ENCODE results near the gene DNAJA3.

DNAJA3 gene

DNA sequence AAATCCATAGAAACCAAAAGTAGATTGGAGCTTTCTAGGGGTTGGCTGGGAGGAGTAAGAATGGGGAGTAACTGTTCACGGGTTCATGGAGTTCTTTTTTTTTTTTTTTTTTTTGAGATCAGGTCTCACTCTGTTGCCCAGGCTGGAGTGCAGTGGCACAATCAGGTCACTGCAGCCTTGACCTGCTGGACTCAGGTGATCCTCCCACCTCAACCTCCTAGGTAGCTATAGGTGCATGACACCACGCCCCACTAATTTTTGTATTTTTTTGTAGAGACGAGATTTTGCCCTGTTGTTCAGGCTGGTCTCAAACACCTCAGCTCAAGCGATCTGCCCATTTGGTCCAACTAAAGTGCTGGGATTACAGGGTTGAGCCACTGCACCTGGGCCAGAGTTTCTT is 47.2 kb downstream of the DNAJA3 start:
- no peaks in the 10 kb centered on the region for H3K27me3 ChIP-seq
- H3K4me1 ChIP-seq (ENCODE audit: control insufficient read depth in 1 of 2, insufficient read depth in 1 of 2, low read depth in 1 of 2, low read length in 1 of 2) = peaks cover 28 to 50% of the 10 kb centered on the region in 2 experiments
- TF ChIP-seq, protein P1, sequence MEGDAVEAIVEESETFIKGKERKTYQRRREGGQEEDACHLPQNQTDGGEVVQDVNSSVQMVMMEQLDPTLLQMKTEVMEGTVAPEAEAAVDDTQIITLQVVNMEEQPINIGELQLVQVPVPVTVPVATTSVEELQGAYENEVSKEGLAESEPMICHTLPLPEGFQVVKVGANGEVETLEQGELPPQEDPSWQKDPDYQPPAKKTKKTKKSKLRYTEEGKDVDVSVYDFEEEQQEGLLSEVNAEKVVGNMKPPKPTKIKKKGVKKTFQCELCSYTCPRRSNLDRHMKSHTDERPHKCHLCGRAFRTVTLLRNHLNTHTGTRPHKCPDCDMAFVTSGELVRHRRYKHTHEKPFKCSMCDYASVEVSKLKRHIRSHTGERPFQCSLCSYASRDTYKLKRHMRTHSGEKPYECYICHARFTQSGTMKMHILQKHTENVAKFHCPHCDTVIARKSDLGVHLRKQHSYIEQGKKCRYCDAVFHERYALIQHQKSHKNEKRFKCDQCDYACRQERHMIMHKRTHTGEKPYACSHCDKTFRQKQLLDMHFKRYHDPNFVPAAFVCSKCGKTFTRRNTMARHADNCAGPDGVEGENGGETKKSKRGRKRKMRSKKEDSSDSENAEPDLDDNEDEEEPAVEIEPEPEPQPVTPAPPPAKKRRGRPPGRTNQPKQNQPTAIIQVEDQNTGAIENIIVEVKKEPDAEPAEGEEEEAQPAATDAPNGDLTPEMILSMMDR (IDR thresholded peaks at IDR 0.05) = no peak
- H3K4me3 ChIP-seq (ENCODE audit: low read depth in 1 of 2, low read length in 1 of 2) = no peak overlapping the region
- H3K9me3 ChIP-seq = no peaks in the 10 kb centered on the region
- H3K36me3 ChIP-seq = no peaks in the 10 kb centered on the region
- H3K27ac ChIP-seq = no peak overlapping the region

DNA sequence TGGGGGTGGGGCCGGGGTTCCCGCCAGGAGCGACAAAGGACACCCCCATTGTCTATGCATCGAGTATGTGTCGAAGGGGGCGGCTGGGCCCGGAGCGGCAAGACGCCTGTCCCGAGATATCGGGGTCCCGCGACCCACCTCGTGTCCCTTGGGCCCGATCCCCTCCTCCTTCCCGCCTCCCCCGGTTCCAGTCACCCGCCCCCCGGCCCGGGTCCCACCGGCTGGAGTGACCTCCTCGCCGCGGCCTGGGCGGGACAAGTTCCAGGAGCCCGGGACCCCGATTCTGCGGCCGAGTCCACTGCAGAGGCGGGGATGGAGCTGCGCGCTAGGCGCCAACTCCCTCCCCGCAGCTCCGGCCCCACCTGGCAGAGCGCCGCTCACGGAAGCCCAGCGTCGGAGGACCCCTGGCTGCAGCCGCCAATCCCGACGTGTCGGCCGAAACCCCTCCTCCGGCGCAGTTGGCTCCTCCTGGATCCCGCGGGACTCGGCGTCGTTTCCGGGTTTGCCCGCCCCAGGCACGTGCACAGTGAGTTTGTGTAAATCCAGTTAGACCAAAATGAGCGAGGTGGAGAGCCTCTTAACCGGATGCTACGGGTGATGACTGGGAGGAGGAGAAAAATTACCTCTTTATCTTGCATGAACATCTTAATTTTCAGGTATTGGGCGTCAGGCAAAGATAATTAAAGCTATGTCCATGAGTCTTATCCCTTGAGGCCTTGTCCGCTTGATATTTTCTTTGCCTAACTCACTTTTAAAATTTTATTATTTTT is 48.7 kb downstream of the DNAJA3 start, which contains the start of gene NMRAL1:
Gene NMRAL1, minus strand, starts transcription at position 434 of the 770 bp plus-strand sequence. CDS start 493 bp downstream, outside the sequence.
- no peaks in the 10 kb centered on the region for H3K9me3 ChIP-seq
- TF ChIP-seq, protein P1 (IDR thresholded peaks at IDR 0.05) = peak; percentile 13
- H3K36me3 ChIP-seq = no peaks in the 10 kb centered on the region
- peak within 1 kb of the TSS; percentile 59 for H3K27ac ChIP-seq
- no peaks in the 10 kb centered on the region for H3K27me3 ChIP-seq
- H3K4me3 ChIP-seq (ENCODE audit: low read depth in 1 of 2, low read length in 1 of 2) = peak within 1 kb of the TSS; percentile 65 to 72
- H3K4me1 ChIP-seq (ENCODE audit: control insufficient read depth in 1 of 2, insufficient read depth in 1 of 2, low read depth in 1 of 2, low read length in 1 of 2) = peaks cover 33 to 53% of the 10 kb centered on the region in 2 experiments

DNA sequence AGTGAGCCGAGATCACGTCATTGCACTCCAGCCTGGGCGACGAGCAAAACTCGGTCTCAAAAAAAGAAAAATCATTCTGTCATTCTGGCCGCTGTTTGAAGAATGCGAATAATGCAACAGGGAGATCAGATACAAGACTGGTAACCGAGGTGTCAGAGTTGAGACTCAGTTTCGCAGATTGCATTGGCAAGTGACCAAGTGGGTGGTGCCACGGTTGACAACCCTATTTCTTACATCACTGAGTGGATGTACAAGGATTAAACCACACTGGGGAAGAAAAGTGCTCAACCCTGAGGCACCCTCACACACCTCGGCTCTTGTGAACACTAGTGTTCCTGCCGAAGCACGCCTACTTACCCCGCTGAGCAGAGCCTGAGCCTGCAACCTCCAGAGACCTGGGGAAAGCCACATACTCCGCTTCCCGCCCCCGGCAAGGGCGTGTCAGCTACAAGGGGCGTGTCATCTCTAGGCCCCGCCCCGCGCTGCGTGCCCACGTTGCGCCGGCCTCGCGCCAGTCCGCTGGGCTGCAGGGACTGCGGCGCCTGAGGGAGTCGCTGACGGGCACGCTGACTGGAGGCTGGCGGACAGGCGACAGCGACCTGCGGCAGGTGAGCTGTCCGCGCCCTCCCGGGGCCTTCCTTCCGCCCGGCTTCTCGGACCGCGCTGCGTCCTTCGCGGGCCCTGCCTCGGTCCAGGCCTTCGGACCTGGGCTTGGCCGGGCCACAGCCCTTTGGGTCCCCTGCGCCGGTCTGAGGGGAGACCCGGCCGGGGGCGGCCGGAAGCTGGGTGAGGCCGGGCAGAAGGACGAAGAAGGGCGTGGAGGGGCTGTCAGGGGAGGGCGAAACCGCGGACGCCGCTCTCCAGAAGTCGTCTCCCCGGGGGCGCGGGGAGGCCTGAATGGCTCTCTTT is 50.5 kb downstream of the DNAJA3 start, which contains the start of gene HMOX2:
Gene HMOX2, plus strand, starts transcription at position 519 of the 909 bp plus-strand sequence. CDS start 29,127 bp downstream, outside the sequence.
- Histone ChIP-seq H3K27ac (peak within 1 kb of the TSS; percentile 94), H3K27me3 (no peaks in the 10 kb centered on the region), H3K4me1 (ENCODE audit: control insufficient read depth in 1 of 2, insufficient read depth in 1 of 2, low read depth in 1 of 2, low read length in 1 of 2) (peaks cover 33 to 47% of the 10 kb centered on the region in 2 experiments), H3K4me3 (ENCODE audit: low read depth in 1 of 2, low read length in 1 of 2) (peak within 1 kb of the TSS; percentile 71 to 86), H3K9me3 (no peaks in the 10 kb centered on the region), H3K36me3 (no peaks in the 10 kb centered on the region)
- TF ChIP-seq, protein P1 (IDR thresholded peaks at IDR 0.05) = peak; percentile 93

DNA sequence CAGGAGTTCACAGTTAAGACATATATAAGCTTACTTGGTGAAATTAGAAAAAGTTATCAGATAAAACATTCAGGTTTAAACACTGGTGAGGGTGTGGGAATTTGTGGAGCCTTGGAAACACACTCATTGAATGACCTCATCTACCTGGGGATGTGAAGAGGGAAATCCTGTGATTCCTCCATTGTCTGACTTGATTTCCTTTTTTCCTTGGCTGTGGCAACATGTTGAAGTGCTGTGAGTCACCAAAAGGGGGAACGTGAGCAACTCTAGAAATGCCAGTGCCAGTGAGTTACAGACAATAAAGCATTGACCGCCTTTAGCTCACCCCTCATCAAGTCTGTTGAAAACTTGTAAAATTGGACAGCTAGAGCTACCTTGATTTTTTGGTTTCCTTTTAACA is 52.3 kb downstream of the DNAJA3 start:
- peaks cover 33 to 47% of the 10 kb centered on the region in 2 experiments for H3K4me1 ChIP-seq (ENCODE audit: control insufficient read depth in 1 of 2, insufficient read depth in 1 of 2, low read depth in 1 of 2, low read length in 1 of 2)

DNA sequence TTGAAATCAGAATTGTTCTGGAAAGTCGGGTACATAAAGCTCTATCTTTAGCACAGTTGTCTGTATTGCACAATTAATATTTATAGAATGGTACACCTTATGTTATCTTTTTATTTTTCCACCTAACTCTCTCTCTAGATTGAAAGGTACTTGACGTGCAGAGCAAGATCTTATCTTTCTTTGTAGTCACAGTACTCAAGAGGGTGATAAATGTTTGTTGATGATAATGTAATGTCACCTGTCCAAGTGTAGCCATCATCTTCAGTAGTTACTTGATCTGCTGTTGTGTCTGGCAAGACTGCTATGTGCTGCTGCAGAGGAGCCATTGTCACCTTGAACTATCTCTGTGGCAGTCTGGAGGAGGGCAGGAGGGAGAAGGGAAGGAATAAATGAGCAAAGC is 55.9 kb downstream of the DNAJA3 start:
- Histone ChIP-seq H3K36me3 (peaks cover 28% of the 10 kb centered on the region), H3K27ac (peak overlapping the region; percentile 43), H3K9me3 (no peaks in the 10 kb centered on the region), H3K4me3 (ENCODE audit: low read depth in 1 of 2, low read length in 1 of 2) (no peak overlapping the region), H3K4me1 (ENCODE audit: control insufficient read depth in 1 of 2, insufficient read depth in 1 of 2, low read depth in 1 of 2, low read length in 1 of 2) (peaks cover 18 to 19% of the 10 kb centered on the region in 2 experiments), H3K27me3 (no peaks in the 10 kb centered on the region)
- TF ChIP-seq, protein P1 (IDR thresholded peaks at IDR 0.05) = no peak

More for the DNA sequence above, 52.3 kb downstream of the DNAJA3 start:
- TF ChIP-seq, protein P1 (IDR thresholded peaks at IDR 0.05) = no peak
- Histone ChIP-seq H3K9me3 (no peaks in the 10 kb centered on the region), H3K27me3 (no peaks in the 10 kb centered on the region), H3K27ac (peak overlapping the region; percentile 55), H3K36me3 (no peaks in the 10 kb centered on the region), H3K4me3 (ENCODE audit: low read depth in 1 of 2, low read length in 1 of 2) (peak overlapping the region in 1 of 2 experiments; percentile 86)
